IMR-90 (cell line): ENCODE results near the gene LILRB1. TPM values are rescaled to one million over a fixed set of nuclear protein-coding genes. Genes with fewer than 3 reads are reported as not detected.

Experiments
- microRNA-seq, 2 experiments: library from miRNA; stranded (forward) in 1 of 2; unstranded in 1 of 2; fragments of 10-50 nt in 1 of 2; fragments of <30 nt in 1 of 2; gene quantifications in 1 of 2; microRNA quantifications in 1 of 2; one replicate each; pipeline versions ENCODE3 to v1.1.0; 2013 to 2020; ENCODE audit not compliant: insufficient read depth in 1 of 2, insufficient read length in 1 of 2, unreplicated experiment in 1 of 2
- polyA plus RNA-seq, 3 experiments: library from polyadenylated mRNA; depleted of rRNA; stranded (reverse); fragments of >200 nt; gene quantifications; 2 replicates each; pipeline ENCODE4 v1.2.3, GENCODE V29; 2012; ENCODE audit warnings: low replicate concordance in 1 of 3
- small RNA-seq, 5 experiments: library from RNA; depleted of rRNA; stranded (forward); fragments of <200 nt; gene quantifications; one replicate each; pipeline ENCODE3, GENCODE V24; 2012
- total RNA-seq: library from RNA; depleted of rRNA; stranded (reverse); fragments of >200 nt; gene quantifications from 2 replicates; pipeline ENCODE4 v1.2.3, GENCODE V29; 2012; rRNA removed

LILRB1 gene
- total and polyA plus RNA-seq, 2 of the 4 experiments (the other 2 are of a cell fraction), result not detected

Small RNA genes lying within 50 kb of the gene (microRNA-seq; reads per million reads assigned to microRNA genes)
- gene AC245036.3 (ENCODE audit: insufficient read depth, insufficient read length) (not detected), gene MIR8061 (ENCODE audit: insufficient read depth in 1 of 2, insufficient read length in 1 of 2, unreplicated experiment in 1 of 2) (0 reads per million in 2 experiments)

Small RNA genes lying within 50 kb of the gene (small RNA-seq; reads per million reads assigned to genes)
- 0 reads per million in 5 experiments for gene AC245036.3
- gene MIR8061, result 0 reads per million in 5 experiments

Other genes with a start within 250 kb of the LILRB1 start
- not detected in 2 replicates for gene TTYH1, start 215.0 kb upstream of the LILRB1 start, total RNA-seq
- gene TTYH1, start 215.0 kb upstream of the LILRB1 start, polyA plus RNA-seq (2012; rRNA removed), result not detected in 2 replicates
- gene LENG8, start 181.3 kb upstream of the LILRB1 start, total RNA-seq, result 17.5 and 21.1 TPM in 2 replicates
- gene LENG8, start 181.3 kb upstream of the LILRB1 start, polyA plus RNA-seq (2012; rRNA removed), result 93.9 and 108 TPM in 2 replicates
- gene LENG9, start 166.7 kb upstream of the LILRB1 start, total RNA-seq, result 0.83 and 1.1 TPM in 2 replicates
- 0.69 and 0.94 TPM in 2 replicates for gene LENG9, start 166.7 kb upstream of the LILRB1 start, polyA plus RNA-seq (2012; rRNA removed)
- 7.2 and 7.8 TPM in 2 replicates for gene CDC42EP5, start 157.2 kb upstream of the LILRB1 start, total RNA-seq
- 25.3 and 45.3 TPM in 2 replicates for gene CDC42EP5, start 157.2 kb upstream of the LILRB1 start, polyA plus RNA-seq (2012; rRNA removed)
- gene LAIR2, start 127.7 kb upstream of the LILRB1 start, total RNA-seq, result not detected in 2 replicates
- gene LAIR2, start 127.7 kb upstream of the LILRB1 start, polyA plus RNA-seq (2012; rRNA removed), result not detected in 2 replicates
- not detected in 2 replicates for gene LILRA2, start 56.7 kb upstream of the LILRB1 start, total RNA-seq
- gene LILRA2, start 56.7 kb upstream of the LILRB1 start, polyA plus RNA-seq (2012; rRNA removed), result not detected in 2 replicates
- not detected in 2 replicates for gene LILRA1, start 36.9 kb upstream of the LILRB1 start, total RNA-seq
- gene LILRA1, start 36.9 kb upstream of the LILRB1 start, polyA plus RNA-seq (2012; rRNA removed), result not detected in 2 replicates
- not detected in 2 replicates for gene LILRB4, start 32.5 kb downstream of the LILRB1 start, total RNA-seq
- gene LILRB4, start 32.5 kb downstream of the LILRB1 start, polyA plus RNA-seq (2012; rRNA removed), result not detected in 2 replicates
- not detected in 2 replicates for gene KIR3DL3, start 94.0 kb downstream of the LILRB1 start, total RNA-seq
- not detected in 2 replicates for gene KIR3DL3, start 94.0 kb downstream of the LILRB1 start, polyA plus RNA-seq (2012; rRNA removed)
- not detected in 2 replicates for gene KIR2DL3, start 108.0 kb downstream of the LILRB1 start, total RNA-seq
- not detected in 2 replicates for gene KIR2DL3, start 108.0 kb downstream of the LILRB1 start, polyA plus RNA-seq (2012; rRNA removed)
- not detected in 2 replicates for gene KIR2DL1, start 139.3 kb downstream of the LILRB1 start, total RNA-seq
- not detected in 2 replicates for gene KIR2DL1, start 139.3 kb downstream of the LILRB1 start, polyA plus RNA-seq (2012; rRNA removed)
- not detected in 2 replicates for gene KIR2DL4, start 173.1 kb downstream of the LILRB1 start, total RNA-seq
- not detected in 2 replicates for gene KIR2DL4, start 173.1 kb downstream of the LILRB1 start, polyA plus RNA-seq (2012; rRNA removed)
- gene KIR3DL1, start 186.0 kb downstream of the LILRB1 start, total RNA-seq, result not detected in 2 replicates
- gene KIR3DL1, start 186.0 kb downstream of the LILRB1 start, polyA plus RNA-seq (2012; rRNA removed), result not detected in 2 replicates
- gene KIR2DS4, start 202.2 kb downstream of the LILRB1 start, total RNA-seq, result not detected in 2 replicates
- not detected in 2 replicates for gene KIR2DS4, start 202.2 kb downstream of the LILRB1 start, polyA plus RNA-seq (2012; rRNA removed)
- gene KIR3DL2, start 220.0 kb downstream of the LILRB1 start, total RNA-seq, result not detected in 2 replicates
- not detected in 2 replicates for gene KIR3DL2, start 220.0 kb downstream of the LILRB1 start, polyA plus RNA-seq (2012; rRNA removed)
- not detected in 2 replicates for gene FCAR, start 243.8 kb downstream of the LILRB1 start, total RNA-seq
- not detected in 2 replicates for gene FCAR, start 243.8 kb downstream of the LILRB1 start, polyA plus RNA-seq (2012; rRNA removed)